Chondrocyte (in vitro differentiated cells): ENCODE data around the gene CTDSP2. TPM values are rescaled to one million over a fixed set of nuclear protein-coding genes. Genes with fewer than 3 reads are reported as not detected.

Experiments used
- DNase-seq: peaks from one replicate; pipeline ENCODE4 v3.0.0; 2021; ENCODE audit warnings: mixed read lengths, low spot score
- H3K27ac Mint-ChIP-seq: one replicate; pipeline ENCODE4 v1.8.0; 2021; ENCODE audit warnings: mild to moderate bottlenecking, moderate library complexity, mixed read lengths; ENCODE audit not compliant: unreplicated experiment
- H3K27me3 Mint-ChIP-seq: 2 replicates; pipeline ENCODE4 v1.8.0; 2021; ENCODE audit warnings: low read depth, mixed read lengths
- H3K36me3 Mint-ChIP-seq: 2 replicates; pipeline ENCODE4 v1.8.0; 2021; ENCODE audit warnings: low read depth, mixed read lengths
- H3K4me1 Mint-ChIP-seq: 2 replicates; pipeline ENCODE4 v1.8.0; 2021; ENCODE audit warnings: low read depth, mild to moderate bottlenecking, mixed read lengths
- H3K4me3 Mint-ChIP-seq: one replicate; pipeline ENCODE4 v1.8.0; 2021; ENCODE audit warnings: mild to moderate bottlenecking, moderate library complexity, mixed read lengths; ENCODE audit not compliant: unreplicated experiment
- H3K9me3 Mint-ChIP-seq: 2 replicates; pipeline ENCODE4 v1.8.0; 2021; ENCODE audit warnings: low read depth, mixed read lengths
- CTCF ChIP-seq: fragments of 200-600 bp; sonication (generic); IDR thresholded peaks from 2 replicates; pipeline ENCODE4 v1.5.0; 2021; ENCODE audit warnings: antibody characterized with exemption, mild to moderate bottlenecking, moderate library complexity
- total RNA-seq: library from RNA; stranded (reverse); gene quantifications from 3 replicates; pipeline ENCODE4 v1.2.1, GENCODE V29; 2021

The CTDSP2 gene
- total RNA-seq, 1 donor from 2014 or later, result 113 TPM

GRCh38 chr12:57869298-57869926 is 22.9 kb upstream of the CTDSP2 start:
- no peaks in the 10 kb centered on the region for H3K9me3 Mint-ChIP-seq
- H3K27me3 Mint-ChIP-seq, result no peaks in the 10 kb centered on the region
- H3K27ac Mint-ChIP-seq, result peak overlapping the region; percentile 20
- no peak overlapping the region for H3K4me3 Mint-ChIP-seq
- no peaks in the 10 kb centered on the region for H3K36me3 Mint-ChIP-seq
- DNase-seq, result no peak
- no peak for TF ChIP-seq CTCF
- peaks cover 23% of the 10 kb centered on the region for H3K4me1 Mint-ChIP-seq

- Mint-ChIP-seq H3K36me3 (no peaks in the 10 kb centered on the region), H3K4me1 (peaks cover 28% of the 10 kb centered on the region), H3K27ac (peak overlapping the region; percentile 20), H3K4me3 (no peak overlapping the region), H3K27me3 (no peaks in the 10 kb centered on the region), H3K9me3 (no peaks in the 10 kb centered on the region)
- no peak for DNase-seq
- TF ChIP-seq CTCF, result no peak
Measured at GRCh38 chr12:57868851-57869268, 22.3 kb upstream of the CTDSP2 start.

GRCh38 chr12:57868221-57868620 is 21.7 kb upstream of the CTDSP2 start:
- no peak overlapping the region for H3K4me3 Mint-ChIP-seq
- no peak overlapping the region for H3K27ac Mint-ChIP-seq
- no peaks in the 10 kb centered on the region for H3K27me3 Mint-ChIP-seq
- no peak for DNase-seq
- H3K36me3 Mint-ChIP-seq, result no peaks in the 10 kb centered on the region
- no peaks in the 10 kb centered on the region for H3K9me3 Mint-ChIP-seq
- TF ChIP-seq CTCF, result no peak
- H3K4me1 Mint-ChIP-seq, result peaks cover 32% of the 10 kb centered on the region

GRCh38 chr12:57866308-57867019 is 19.9 kb upstream of the CTDSP2 start:
- Mint-ChIP-seq H3K4me1 (peaks cover 32% of the 10 kb centered on the region), H3K36me3 (no peaks in the 10 kb centered on the region), H3K4me3 (no peak overlapping the region), H3K27me3 (no peaks in the 10 kb centered on the region), H3K9me3 (no peaks in the 10 kb centered on the region), H3K27ac (no peak overlapping the region)
- no peak for TF ChIP-seq CTCF
- no peak for DNase-seq

- peak overlapping the region; percentile 77 for H3K27ac Mint-ChIP-seq
- no peak for TF ChIP-seq CTCF
- peaks cover 32% of the 10 kb centered on the region for H3K4me1 Mint-ChIP-seq
- no peaks in the 10 kb centered on the region for H3K27me3 Mint-ChIP-seq
- DNase-seq, result peak; percentile 87
- H3K36me3 Mint-ChIP-seq, result no peaks in the 10 kb centered on the region
- peak overlapping the region; percentile 50 for H3K4me3 Mint-ChIP-seq
- H3K9me3 Mint-ChIP-seq, result no peaks in the 10 kb centered on the region
Measured at GRCh38 chr12:57865084-57865751, 18.7 kb upstream of the CTDSP2 start.
